GM12865 (cell line): Measurements from ENCODE around the gene GALNT2.

ENCODE experiments used
- DNase-seq: peaks from one replicate; pipeline ENCODE4 v3.0.0; 2010; ENCODE audit warnings: low read depth
- H3K4me3 ChIP-seq: 2 replicates; pipeline ENCODE4 v1.5.1; 2011; ENCODE audit warnings: mild to moderate bottlenecking, low read depth, low read length, control low read depth
- TF ChIP-seq, protein P1 (sequence below): IDR thresholded peaks from 2 replicates; pipeline ENCODE4 v1.5.1; 2011; ENCODE audit warnings: low read length, control low read depth, low read depth, inconsistent platforms; ENCODE audit not compliant: insufficient read depth; ENCODE audit errors: missing control alignments

GALNT2 gene

DNA sequence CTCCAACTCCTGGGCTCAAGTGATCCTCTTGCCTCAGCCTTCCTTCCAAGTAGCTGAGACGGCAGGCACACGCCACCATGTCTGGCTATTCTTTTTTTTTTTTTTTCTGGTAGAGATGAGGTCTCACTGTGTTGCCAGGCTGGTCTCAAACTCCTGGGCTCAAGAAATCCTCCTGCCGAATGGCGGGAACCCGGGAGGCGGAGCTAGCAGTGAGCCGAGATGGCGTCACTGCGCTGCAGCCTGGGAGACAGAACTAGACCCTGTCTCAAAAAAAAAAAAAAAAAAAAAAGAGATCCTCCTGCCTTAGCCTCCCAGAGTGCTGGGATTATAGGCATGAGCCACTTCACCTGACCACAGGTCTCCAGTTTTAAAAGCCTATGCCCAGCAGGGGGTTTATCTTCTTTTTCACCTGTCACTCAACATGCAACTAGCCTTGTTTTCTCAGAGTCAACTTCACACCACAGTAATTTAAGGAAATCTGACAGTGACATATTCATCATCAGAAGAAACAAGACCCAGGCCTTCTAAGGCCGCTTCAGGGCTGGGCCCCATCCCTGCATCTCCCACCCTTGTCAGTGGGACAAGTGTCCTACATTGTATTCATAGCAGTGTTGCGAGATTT is 38.3 kb upstream of the GALNT2 start:
- TF ChIP-seq, protein P1, sequence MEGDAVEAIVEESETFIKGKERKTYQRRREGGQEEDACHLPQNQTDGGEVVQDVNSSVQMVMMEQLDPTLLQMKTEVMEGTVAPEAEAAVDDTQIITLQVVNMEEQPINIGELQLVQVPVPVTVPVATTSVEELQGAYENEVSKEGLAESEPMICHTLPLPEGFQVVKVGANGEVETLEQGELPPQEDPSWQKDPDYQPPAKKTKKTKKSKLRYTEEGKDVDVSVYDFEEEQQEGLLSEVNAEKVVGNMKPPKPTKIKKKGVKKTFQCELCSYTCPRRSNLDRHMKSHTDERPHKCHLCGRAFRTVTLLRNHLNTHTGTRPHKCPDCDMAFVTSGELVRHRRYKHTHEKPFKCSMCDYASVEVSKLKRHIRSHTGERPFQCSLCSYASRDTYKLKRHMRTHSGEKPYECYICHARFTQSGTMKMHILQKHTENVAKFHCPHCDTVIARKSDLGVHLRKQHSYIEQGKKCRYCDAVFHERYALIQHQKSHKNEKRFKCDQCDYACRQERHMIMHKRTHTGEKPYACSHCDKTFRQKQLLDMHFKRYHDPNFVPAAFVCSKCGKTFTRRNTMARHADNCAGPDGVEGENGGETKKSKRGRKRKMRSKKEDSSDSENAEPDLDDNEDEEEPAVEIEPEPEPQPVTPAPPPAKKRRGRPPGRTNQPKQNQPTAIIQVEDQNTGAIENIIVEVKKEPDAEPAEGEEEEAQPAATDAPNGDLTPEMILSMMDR, result no peak
- no peak overlapping the region for H3K4me3 ChIP-seq
- DNase-seq, result no peak

DNA sequence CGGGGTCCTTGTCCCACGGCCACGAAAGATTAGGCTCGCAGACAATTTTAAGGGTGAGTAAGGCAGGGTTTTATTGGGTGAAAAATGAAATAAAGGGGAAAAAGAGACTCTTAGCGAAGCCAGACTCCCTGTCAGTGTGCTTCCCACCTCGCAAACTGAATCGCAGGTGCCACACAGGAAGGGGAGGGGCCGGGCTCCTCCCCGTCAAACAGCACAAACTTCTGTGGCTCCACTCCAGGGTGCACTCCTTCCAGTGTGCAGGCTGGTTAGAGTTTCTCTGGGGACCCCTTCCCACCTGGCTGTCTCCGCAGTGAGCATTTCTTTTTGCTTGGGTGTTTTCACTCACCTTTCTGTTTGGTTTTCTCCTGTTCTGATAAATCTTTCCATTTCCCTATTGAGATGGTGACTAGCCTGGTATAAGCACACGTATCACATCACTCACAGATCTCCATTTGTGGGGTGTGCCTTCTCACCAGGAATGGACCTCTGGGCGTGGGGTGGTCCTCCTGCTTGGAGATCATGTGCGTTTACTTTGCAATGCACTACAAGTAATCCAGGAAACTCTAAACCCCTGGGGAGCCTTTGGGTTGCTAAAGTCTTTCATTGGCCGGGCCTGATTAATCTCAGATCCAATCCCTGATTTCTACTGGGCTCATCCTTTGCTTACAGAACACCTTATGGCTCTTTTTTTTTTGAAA is 37.6 kb upstream of the GALNT2 start:
- DNase-seq, result no peak
- no peak overlapping the region for H3K4me3 ChIP-seq
- TF ChIP-seq, protein P1, result no peak

DNA sequence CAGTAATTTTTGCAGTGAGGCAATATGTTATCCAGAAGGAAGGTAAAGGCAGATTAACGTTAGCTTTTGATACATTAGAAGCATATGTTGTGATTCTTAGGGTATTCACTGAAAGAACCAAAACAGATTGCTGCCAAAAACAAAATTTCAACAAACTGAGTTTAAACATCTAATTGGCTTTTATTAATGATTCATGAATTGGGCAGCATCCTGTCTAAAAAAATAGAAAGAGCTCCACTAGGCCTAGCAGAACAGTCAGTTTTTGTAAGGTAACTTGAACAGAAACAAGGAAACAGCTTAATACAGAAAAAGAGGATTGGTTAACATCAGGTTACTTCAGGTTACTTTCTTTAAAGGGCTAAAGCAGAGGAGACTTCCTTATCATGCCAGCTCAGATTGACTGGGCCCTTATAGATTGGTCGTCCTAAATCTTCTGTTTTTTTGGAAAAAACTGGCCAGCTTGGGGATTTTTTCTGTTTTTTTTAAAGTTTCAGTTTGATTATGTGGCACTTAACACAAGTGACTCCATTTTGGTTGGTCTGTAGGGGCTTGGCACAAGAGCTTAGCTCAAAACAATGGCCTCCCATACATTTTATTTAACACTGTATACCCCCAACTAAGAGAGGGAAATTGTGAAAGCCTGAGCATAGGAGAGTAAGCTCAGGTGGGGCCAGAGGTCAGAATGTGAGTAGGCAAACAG is 36.8 kb upstream of the GALNT2 start:
- no peak for DNase-seq
- H3K4me3 ChIP-seq, result no peak overlapping the region
- TF ChIP-seq, protein P1, result no peak

DNA sequence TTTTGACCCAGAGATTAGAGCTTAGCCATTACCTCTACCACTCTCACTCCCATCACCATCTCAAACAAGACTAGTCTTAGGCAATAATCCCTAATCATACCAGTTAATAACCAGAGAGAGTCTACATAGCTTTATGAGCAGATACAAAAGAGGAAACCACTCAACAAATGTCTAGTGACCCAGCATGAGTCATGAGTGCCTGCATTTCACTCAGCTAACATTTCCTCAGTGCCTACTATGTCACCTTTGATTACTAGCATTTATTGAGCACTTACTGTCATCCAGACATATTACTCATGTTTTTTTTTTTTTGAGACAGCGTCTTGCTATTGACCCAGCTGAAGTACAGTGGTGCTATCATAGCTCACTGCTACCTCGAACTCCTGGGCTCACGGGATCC is 35.9 kb upstream of the GALNT2 start:
- TF ChIP-seq, protein P1, result no peak
- DNase-seq, result no peak

DNA sequence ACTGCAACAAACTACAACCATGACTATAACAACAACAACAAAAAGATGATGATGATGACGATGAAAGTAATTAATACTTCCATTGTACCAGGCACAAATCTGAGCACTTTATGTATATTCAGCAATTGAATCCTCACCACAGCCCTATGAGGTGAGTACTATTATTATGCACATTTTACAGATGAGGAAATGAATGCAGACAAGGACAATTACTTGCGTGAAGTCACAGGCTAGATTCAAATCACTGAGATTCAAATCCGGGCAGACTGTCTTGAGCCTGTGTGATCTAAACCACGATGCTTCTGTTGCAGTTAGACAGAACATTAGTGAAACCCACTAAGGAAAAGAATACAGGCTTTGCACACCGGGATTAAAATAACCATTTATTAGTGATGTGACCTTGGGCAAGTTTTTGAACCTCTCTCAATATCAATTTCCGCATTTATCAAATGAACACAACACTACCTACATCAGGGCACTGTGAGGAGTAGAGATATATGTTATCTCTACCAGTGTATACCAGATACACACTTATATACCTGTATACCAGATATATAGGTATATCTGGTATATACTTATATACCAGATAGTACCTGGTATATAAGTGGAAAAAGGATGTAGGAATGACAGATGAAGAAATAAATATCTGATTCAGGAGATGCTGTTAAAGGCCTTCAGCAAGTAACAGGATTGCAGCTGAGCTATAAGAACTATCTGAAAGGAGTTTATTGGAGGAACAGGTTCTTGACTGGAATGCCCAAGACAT is 34.3 kb upstream of the GALNT2 start:
- no peak for DNase-seq
- H3K4me3 ChIP-seq, result no peak overlapping the region

More for the DNA sequence above, 35.9 kb upstream of the GALNT2 start:
- H3K4me3 ChIP-seq, result no peak overlapping the region

DNA sequence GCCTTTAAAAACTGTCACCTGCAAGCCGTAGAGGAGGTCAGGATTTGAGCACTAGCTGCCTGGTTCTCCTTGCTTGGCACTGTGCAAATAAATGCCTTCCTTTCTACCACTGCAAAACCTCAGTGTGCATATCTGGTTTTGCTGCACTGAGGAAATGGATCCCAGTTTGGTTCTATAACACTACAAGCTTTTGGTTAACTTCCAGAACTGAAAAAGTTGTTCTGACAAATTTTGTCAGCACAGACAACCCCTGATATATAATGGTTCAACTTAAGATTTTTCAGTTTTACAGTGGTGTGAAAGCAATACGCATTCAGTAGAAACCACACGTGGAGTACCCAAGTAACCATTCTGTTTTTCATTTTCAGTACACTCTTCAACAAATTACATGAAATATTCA is 29.8 kb upstream of the GALNT2 start:
- no peak overlapping the region for H3K4me3 ChIP-seq
- peak; percentile 45 for DNase-seq
- TF ChIP-seq, protein P1, result no peak

More for the DNA sequence above, 34.3 kb upstream of the GALNT2 start:
- TF ChIP-seq, protein P1, result no peak
